B cell (primary cell): Measurements from ENCODE around the gene LHPP. TPM values are rescaled to one million over a fixed set of nuclear protein-coding genes. Genes with fewer than 3 reads are reported as not detected.

ENCODE experiments used
- ATAC-seq: fragments of 200-7000 bp; cut with Tn5 transposase; one replicate; pipeline ENCODE4 v1.10.0; 2021; ENCODE audit warnings: low read depth, mild to moderate bottlenecking, moderate number of reproducible peaks, moderate library complexity
- CTCF ChIA-PET: fragments of 350-600 bp; sonication (Branson Sonifier 250); formaldehyde crosslinking; loops from one replicate; lab custom pipeline; 2021; ENCODE audit warnings: antibody characterized with exemption, inconsistent platforms; lab: Charles Lee
- POLR2A ChIA-PET: fragments of 350-600 bp; sonication (Branson Sonifier 250); formaldehyde crosslinking; loops from one replicate; lab custom pipeline; 2021; ENCODE audit warnings: antibody characterized with exemption; lab: Charles Lee
- DNase-seq: peaks from one replicate; pipeline ENCODE4 v3.0.0; 2013
- H2AFZ ChIP-seq: 2 replicates; pipeline ENCODE4 v1.6.1; 2012; ENCODE audit warnings: mild to moderate bottlenecking, low read depth, low read length; ENCODE audit not compliant: insufficient read depth, poor library complexity, severe bottlenecking
- H3K27ac ChIP-seq, 2 donors: 1 replicate in 1 of 2; 2 replicates in 1 of 2; pipeline ENCODE4 v1.5.1; 2012 to 2013; ENCODE audit warnings: low read length in 2 of 2, mild to moderate bottlenecking in 2 of 2, moderate library complexity in 1 of 2
- H3K27me3 ChIP-seq, 4 experiments: fragments of 200-600 bp in 1 of 4; sonication (generic) in 1 of 4; replicated peaks in 1 of 4; 1 replicate in 2 of 4; 2 replicates in 2 of 4; pipeline versions ENCODE4 v1.6.1 to v1.7.0; 2013 to 2016; ENCODE audit warnings: low read length in 3 of 4, mild to moderate bottlenecking in 2 of 4, mixed read lengths in 1 of 4, moderate library complexity in 1 of 4; ENCODE audit not compliant: insufficient read depth in 4 of 4, control insufficient read depth in 3 of 4; ENCODE audit errors: control extremely low read depth in 1 of 4
- H3K36me3 ChIP-seq, 2 experiments: replicated peaks in 1 of 2; 1 replicate in 1 of 2; 2 replicates in 1 of 2; pipeline versions ENCODE4 v1.6.1 to v1.7.1; 2013; ENCODE audit warnings: low read length in 1 of 2; ENCODE audit not compliant: insufficient read depth in 2 of 2, control insufficient read depth in 1 of 2; ENCODE audit errors: control extremely low read depth in 1 of 2, extremely low read depth in 1 of 2
- H3K4me1 ChIP-seq, 2 donors: fragments of 200-600 bp in 1 of 2; sonication (generic) in 1 of 2; 1 replicate in 1 of 2; 2 replicates in 1 of 2; pipeline versions ENCODE4 v1.5.1 to v1.6.1; 2013 to 2017; ENCODE audit warnings: low read length in 2 of 2; ENCODE audit not compliant: control insufficient read depth in 2 of 2, insufficient read depth in 2 of 2
- H3K4me2 ChIP-seq: replicated peaks from 2 replicates; pipeline ENCODE3; 2012; ENCODE audit warnings: mild to moderate bottlenecking, low read depth, low read length; ENCODE audit not compliant: poor library complexity, severe bottlenecking
- H3K4me3 ChIP-seq, 5 experiments: fragments of 200-600 bp in 1 of 5; sonication (generic) in 1 of 5; 1 replicate in 3 of 5; 2 replicates in 2 of 5; pipeline versions ENCODE4 v1.5.1 to v1.7.0; 2011 to 2016; ENCODE audit warnings: low read length in 4 of 5, mild to moderate bottlenecking in 4 of 5, low read depth in 2 of 5, control low read depth in 1 of 5, moderate library complexity in 1 of 5; ENCODE audit not compliant: insufficient read depth in 1 of 5; ENCODE audit errors: control extremely low read depth in 1 of 5, extremely low read depth in 1 of 5
- H3K79me2 ChIP-seq: fragments of 200-600 bp; sonication (generic); one replicate; pipeline ENCODE4 v1.6.0; 2016; ENCODE audit warnings: low read length; ENCODE audit not compliant: control insufficient read depth, insufficient read depth
- H3K9ac ChIP-seq: fragments of 200-600 bp; sonication (generic); 2 replicates; pipeline ENCODE4 v1.6.1; 2017; ENCODE audit warnings: mild to moderate bottlenecking, low read length, moderate library complexity
- H3K9me3 ChIP-seq, 3 donors: one replicate each; pipeline versions ENCODE4 v1.6.1 to v1.7.1; 2013; ENCODE audit warnings: low read length in 2 of 3; ENCODE audit not compliant: control insufficient read depth in 2 of 3, insufficient read depth in 1 of 3; ENCODE audit errors: control extremely low read depth in 1 of 3
- H4K20me1 ChIP-seq: 2 replicates; pipeline ENCODE4 v1.6.0; 2012; ENCODE audit warnings: mild to moderate bottlenecking, low read length; ENCODE audit not compliant: insufficient read depth, control insufficient read depth, poor library complexity, severe bottlenecking
- H3K27ac Mint-ChIP-seq: one replicate; pipeline ENCODE4 v1.8.0; 2021; ENCODE audit warnings: mixed read lengths
- H3K27me3 Mint-ChIP-seq: one replicate; pipeline ENCODE4 v1.8.0; 2021; ENCODE audit warnings: mixed read lengths
- H3K4me1 Mint-ChIP-seq: one replicate; pipeline ENCODE4 v1.8.0; 2021; ENCODE audit warnings: mixed read lengths
- H3K4me3 Mint-ChIP-seq: one replicate; pipeline ENCODE4 v1.8.0; 2021; ENCODE audit warnings: mixed read lengths
- H3K9me3 Mint-ChIP-seq: one replicate; pipeline ENCODE4 v1.8.0; 2022; ENCODE audit warnings: mixed read lengths; ENCODE audit not compliant: insufficient read depth
- EZH2 ChIP-seq: IDR thresholded peaks from 2 replicates; pipeline ENCODE4 v1.6.1; 2012; ENCODE audit warnings: borderline replicate concordance, low read depth, mild to moderate bottlenecking, moderate library complexity, low read length; ENCODE audit not compliant: insufficient read depth, poor library complexity, severe bottlenecking
- WGBS: methylation state at CpG from one replicate; pipeline ENCODE4 v1.1.5; 2013; ENCODE audit warnings: missing lambda C conversion rate; ENCODE audit not compliant: insufficient coverage; 5-methylcytosine and 5-hydroxymethylcytosine counted together
- intact Hi-C: fragments of 100-400 bp; cut with micrococcal nuclease; formaldehyde crosslinking; loops from one replicate; pipeline ENCODE4 v1.10.0; 2022
- polyA plus RNA-seq: library from polyadenylated mRNA; depleted of rRNA; stranded (reverse); fragments of >200 nt; gene quantifications from 2 replicates; pipeline ENCODE4 v1.2.3, GENCODE V29; 2012
- total RNA-seq, 2 donors: library from RNA; stranded (reverse); fragments of 120-200 nt in 1 of 2; gene quantifications; 1 replicate in 1 of 2; 2 replicates in 1 of 2; pipeline versions ENCODE4 v1.2.3 to v1.2.4, GENCODE V29; 2013 to 2022
- TF ChIP-seq, protein P1 (sequence below): fragments of 200-600 bp; IDR thresholded peaks from one replicate; pipeline ENCODE4 v1.8.0; 2022; ENCODE audit warnings: antibody characterized with exemption, mild to moderate bottlenecking

The LHPP gene
- total and polyA plus RNA-seq, 2 donors (not counting 1 experiment from before 2014, with no cell fraction given) = 60.2 to 83.5 TPM

DNA sequence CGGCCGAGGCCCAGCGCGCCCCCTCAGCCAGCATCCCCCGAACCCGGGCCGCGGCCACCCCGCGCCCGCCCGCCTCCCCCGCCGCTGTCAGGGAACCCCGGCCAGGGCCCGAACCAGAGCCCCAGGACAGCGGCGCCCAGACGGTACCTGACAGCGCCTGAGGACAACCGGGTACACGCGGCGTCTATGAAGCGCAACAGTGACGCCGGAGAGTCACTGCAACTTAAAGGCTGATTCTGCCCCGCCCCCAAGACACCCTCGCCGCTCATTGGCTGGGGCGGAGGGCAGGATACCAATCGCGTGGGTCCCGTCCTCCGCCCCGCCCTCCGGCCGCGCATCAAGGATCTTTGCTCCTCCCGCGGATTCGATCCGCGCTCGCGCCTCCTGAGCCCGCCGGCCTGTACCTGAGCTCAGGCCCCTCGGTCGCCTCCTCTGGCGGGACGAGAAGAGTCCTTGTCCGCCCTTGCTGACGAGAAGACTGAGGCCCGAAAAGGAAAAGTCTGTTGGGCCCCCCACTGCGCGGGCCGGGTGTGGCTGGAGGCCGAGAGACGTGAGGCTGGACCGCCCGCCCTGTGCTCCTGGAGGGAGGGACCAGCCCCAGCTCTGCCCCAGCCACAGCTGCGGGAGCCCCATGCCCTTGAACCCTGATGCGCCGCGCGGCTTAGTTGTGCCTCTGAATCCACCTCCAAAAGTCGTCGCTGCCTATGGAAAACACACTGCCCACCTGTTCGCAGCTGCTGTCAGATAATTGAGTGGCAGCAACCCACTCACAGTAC, 42.7 kb upstream of the LHPP start, which contains the start of gene OAT:
TSS of gene OAT (minus strand) at position 198 of the 776 bp plus-strand sequence. CDS start 6,752 bp downstream, outside the sequence.
- peaks cover 16% of the 10 kb centered on the region for H3K4me1 Mint-ChIP-seq
- DNase-seq (peak; percentile 98), ATAC-seq (peak; percentile 97)
- Histone ChIP-seq H3K4me2 (peak within 1 kb of the TSS; percentile 90), H3K4me1 (peaks cover 10 to 13% of the 10 kb centered on the region in 2 donors), H4K20me1 (no peaks in the 10 kb centered on the region), H3K27ac (peak within 1 kb of the TSS; percentile 51 to 80), H3K36me3 (no peaks in the 10 kb centered on the region), H3K4me3 (peak within 1 kb of the TSS; percentile 26 to 83 (median 64)), H2AFZ (peak within 1 kb of the TSS; percentile 87), H3K9ac (peak within 1 kb of the TSS; percentile 70), H3K9me3 (no peaks in the 10 kb centered on the region), H3K79me2 (peaks cover 16% of the 10 kb centered on the region), H3K27me3 (peaks cover 0 to 23% (median 5%) of the 10 kb centered on the region in 4 experiments)
- H3K4me3 Mint-ChIP-seq = peak within 1 kb of the TSS; percentile 85
- peak within 1 kb of the TSS; percentile 84 for H3K27ac Mint-ChIP-seq
- POLR2A ChIA-PET = interaction anchor here (1.0 kb wide), 2 partner anchors 15 to 43 kb away, joined by 3 read pairs; partner anchors contain the start of gene LHPP
- H3K9me3 Mint-ChIP-seq = no peaks in the 10 kb centered on the region
- 3% methylated on average over 70 of the region's 70 CpGs for WGBS
- intact Hi-C loops = loop anchor here (1.0 to 10.0 kb wide), 7 partner anchors 16 to 498 kb away; partner anchors contain the start of genes ABRAXAS2 and FAM53B
- CTCF ChIA-PET = interaction anchor here (0.6 to 3.0 kb wide), 6 partner anchors 15 to 549 kb away, joined by 3 to 7 read pairs (median 4); partner anchors contain the start of gene LHPP
- H3K27me3 Mint-ChIP-seq = peaks cover 16% of the 10 kb centered on the region
- TF ChIP-seq, protein P1, sequence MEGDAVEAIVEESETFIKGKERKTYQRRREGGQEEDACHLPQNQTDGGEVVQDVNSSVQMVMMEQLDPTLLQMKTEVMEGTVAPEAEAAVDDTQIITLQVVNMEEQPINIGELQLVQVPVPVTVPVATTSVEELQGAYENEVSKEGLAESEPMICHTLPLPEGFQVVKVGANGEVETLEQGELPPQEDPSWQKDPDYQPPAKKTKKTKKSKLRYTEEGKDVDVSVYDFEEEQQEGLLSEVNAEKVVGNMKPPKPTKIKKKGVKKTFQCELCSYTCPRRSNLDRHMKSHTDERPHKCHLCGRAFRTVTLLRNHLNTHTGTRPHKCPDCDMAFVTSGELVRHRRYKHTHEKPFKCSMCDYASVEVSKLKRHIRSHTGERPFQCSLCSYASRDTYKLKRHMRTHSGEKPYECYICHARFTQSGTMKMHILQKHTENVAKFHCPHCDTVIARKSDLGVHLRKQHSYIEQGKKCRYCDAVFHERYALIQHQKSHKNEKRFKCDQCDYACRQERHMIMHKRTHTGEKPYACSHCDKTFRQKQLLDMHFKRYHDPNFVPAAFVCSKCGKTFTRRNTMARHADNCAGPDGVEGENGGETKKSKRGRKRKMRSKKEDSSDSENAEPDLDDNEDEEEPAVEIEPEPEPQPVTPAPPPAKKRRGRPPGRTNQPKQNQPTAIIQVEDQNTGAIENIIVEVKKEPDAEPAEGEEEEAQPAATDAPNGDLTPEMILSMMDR = no peak
- TF ChIP-seq EZH2 = no peak
